Smooth muscle cell (in vitro differentiated cells): Measurements from ENCODE around the gene APC2. TPM values are rescaled to one million over a fixed set of nuclear protein-coding genes. Genes with fewer than 3 reads are reported as not detected.

Experiments used
- DNase-seq: peaks from one replicate; lab custom pipeline; 2025; ENCODE audit not compliant: unreplicated experiment; lab: John Stamatoyannopoulos, UW
- H2AFZ ChIP-seq: fragments of 200-600 bp; sonication (generic); 2 replicates; pipeline ENCODE4 v1.6.0; 2016; ENCODE audit warnings: antibody characterized with exemption, low read depth, mild to moderate bottlenecking
- H3F3A ChIP-seq: fragments of 200-600 bp; sonication (generic); 2 replicates; pipeline ENCODE4 v1.6.0; 2017; ENCODE audit warnings: antibody characterized with exemption, low read depth
- H3K27ac ChIP-seq: fragments of 200-600 bp; sonication (generic); 2 replicates; pipeline ENCODE4 v1.5.1; 2016; ENCODE audit warnings: low read depth, mild to moderate bottlenecking
- H3K27me3 ChIP-seq: fragments of 200-600 bp; sonication (generic); 2 replicates; pipeline ENCODE4 v1.6.1; 2016; ENCODE audit warnings: low read depth, mild to moderate bottlenecking
- H3K36me3 ChIP-seq: fragments of 200-600 bp; sonication (generic); 2 replicates; pipeline ENCODE4 v1.5.1; 2016; ENCODE audit warnings: low read depth
- H3K4me1 ChIP-seq: fragments of 200-600 bp; sonication (generic); 2 replicates; pipeline ENCODE4 v1.5.1; 2016; ENCODE audit warnings: low read depth
- H3K4me2 ChIP-seq: fragments of 200-600 bp; sonication (generic); 2 replicates; pipeline ENCODE4 v1.6.0; 2016; ENCODE audit warnings: mild to moderate bottlenecking
- H3K4me3 ChIP-seq: fragments of 200-600 bp; sonication (generic); 2 replicates; pipeline ENCODE4 v1.5.1; 2016; ENCODE audit warnings: mild to moderate bottlenecking
- H3K79me2 ChIP-seq: fragments of 200-600 bp; sonication (generic); 2 replicates; pipeline ENCODE4 v1.6.0; 2016; ENCODE audit warnings: low read depth, mild to moderate bottlenecking
- H3K9ac ChIP-seq: fragments of 200-600 bp; sonication (generic); 2 replicates; pipeline ENCODE4 v1.6.0; 2016; ENCODE audit warnings: low read depth
- H3K9me3 ChIP-seq: fragments of 200-600 bp; sonication (generic); replicated peaks from 2 replicates; pipeline ENCODE4 v1.5.1; 2016; ENCODE audit warnings: low read depth
- H4K20me1 ChIP-seq: fragments of 200-600 bp; sonication (generic); 2 replicates; pipeline ENCODE4 v1.6.0; 2016; ENCODE audit warnings: low read depth
- CTCF ChIP-seq: fragments of 200-600 bp; sonication (generic); IDR thresholded peaks from 2 replicates; pipeline ENCODE4 v1.5.1; 2017; ENCODE audit warnings: borderline replicate concordance, mild to moderate bottlenecking, antibody characterized with exemption; ENCODE audit not compliant: insufficient read depth, poor library complexity, severe bottlenecking
- WGBS: methylation state at CpG from one replicate; pipeline ENCODE4 v1.1.7; 2016; ENCODE audit warnings: low lambda C conversion rate; 5-methylcytosine and 5-hydroxymethylcytosine counted together
- polyA plus RNA-seq: library from polyadenylated mRNA; unstranded; fragments of >200 nt; fragmentation: Nextera tagmentation; extraction: Ambion mirVana; gene quantifications from 2 replicates; pipeline ENCODE4 v1.2.1, GENCODE V29; 2016
- total RNA-seq: library from RNA; depleted of rRNA; stranded (reverse); fragments of >200 nt; gene quantifications from 2 replicates; pipeline ENCODE4 v1.2.3, GENCODE V29; 2014

Gene APC2
- total and polyA plus RNA-seq, 2 experiments from 2014 or later: 0.18 to 0.30 TPM

- H3K4me3 ChIP-seq: no peak overlapping the region
- no peak for DNase-seq
- peak overlapping the region; percentile 52 for H3K27ac ChIP-seq
These were observed 57.3 kb downstream of the APC2 start for GRCh38 chr19:1507192-1507660.

DNA sequence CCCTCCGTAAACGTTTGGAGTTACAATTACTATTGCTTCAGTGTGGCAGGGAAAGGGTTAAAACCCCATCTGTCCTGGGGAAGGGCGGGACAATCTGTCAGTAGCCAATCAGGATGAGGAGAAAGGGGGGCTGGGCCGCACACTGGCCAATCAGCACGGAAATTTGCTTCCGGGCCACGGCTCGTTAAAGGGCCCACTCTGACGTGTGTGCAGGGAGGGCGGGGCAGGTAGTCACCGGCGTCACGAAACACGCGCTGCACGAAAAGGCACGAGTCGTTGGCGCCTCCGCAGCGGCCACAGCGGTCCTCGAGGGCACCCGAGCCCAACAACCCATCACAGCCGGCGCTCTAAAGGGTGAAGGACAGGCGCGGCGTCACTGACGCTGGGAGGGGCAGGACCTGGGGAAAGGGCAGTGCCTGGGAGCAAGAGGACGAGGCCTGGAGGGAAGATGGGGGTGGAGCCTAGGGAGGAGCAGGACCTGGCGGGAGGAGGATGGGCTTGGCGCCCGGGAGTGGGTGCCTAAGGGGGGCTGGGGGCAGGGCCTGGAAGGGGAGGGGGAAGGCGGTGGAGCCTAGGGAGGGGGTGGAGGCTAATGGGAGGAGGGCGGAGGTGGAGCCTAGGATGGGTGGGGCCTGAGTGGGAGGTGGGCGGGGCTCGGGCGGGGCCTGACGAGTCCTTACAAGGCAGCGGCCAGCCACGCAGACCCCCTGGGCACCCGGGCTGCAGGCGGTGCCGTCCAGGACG, 58.0 kb downstream of the APC2 start:
- Histone ChIP-seq H2AFZ (no peak overlapping the region), H3K27ac (peak overlapping the region; percentile 80), H3K4me3 (peak overlapping the region; percentile 58)

More at GRCh38 chr19:1507192-1507660, 57.3 kb downstream of the APC2 start:
- no peaks in the 10 kb centered on the region for H3K36me3 ChIP-seq
- no peak for TF ChIP-seq CTCF
- H3K4me2 ChIP-seq: peak overlapping the region; percentile 82
- H3K27me3 ChIP-seq: peaks cover 7% of the 10 kb centered on the region
- peaks cover 18% of the 10 kb centered on the region for H3F3A ChIP-seq
- no peaks in the 10 kb centered on the region for H3K9me3 ChIP-seq
- H2AFZ ChIP-seq: no peak overlapping the region
- WGBS: 87% methylated on average over 23 of the region's 23 CpGs
- H3K79me2 ChIP-seq: no peaks in the 10 kb centered on the region
- H3K4me1 ChIP-seq: peaks cover 20% of the 10 kb centered on the region
- no peaks in the 10 kb centered on the region for H4K20me1 ChIP-seq
- H3K9ac ChIP-seq: no peak overlapping the region

DNA sequence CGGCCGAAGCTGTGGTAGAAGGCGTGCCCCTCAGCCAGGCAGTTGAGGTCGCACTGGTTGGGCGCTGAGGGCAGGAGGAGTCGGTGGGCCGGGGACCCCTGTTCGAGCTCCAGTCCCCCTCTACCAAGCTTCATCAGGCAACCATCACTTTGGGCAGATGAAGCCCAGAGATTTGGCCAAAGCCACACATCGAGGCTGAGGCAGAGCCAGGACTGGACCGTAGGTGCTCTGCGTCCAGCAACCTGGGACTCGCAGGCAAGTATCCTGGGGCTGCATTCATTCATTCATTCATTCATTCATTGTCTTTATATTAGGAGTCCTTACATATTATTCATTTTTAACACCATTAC, 58.6 kb downstream of the APC2 start:
- Histone ChIP-seq H3K4me1 (peaks cover 14% of the 10 kb centered on the region), H3K27ac (no peak overlapping the region), H2AFZ (no peak overlapping the region), H3K4me2 (peak overlapping the region; percentile 87), H3K36me3 (no peaks in the 10 kb centered on the region), H3K79me2 (no peaks in the 10 kb centered on the region), H4K20me1 (no peaks in the 10 kb centered on the region), H3K27me3 (peaks cover under 1% of the 10 kb centered on the region), H3K4me3 (peak overlapping the region; percentile 58), H3K9ac (no peak overlapping the region), H3F3A (peaks cover 16% of the 10 kb centered on the region), H3K9me3 (no peaks in the 10 kb centered on the region)
- TF ChIP-seq CTCF: no peak
- WGBS: 41% methylated on average over 12 of the region's 12 CpGs
- DNase-seq: no peak

More for the DNA sequence above, 58.0 kb downstream of the APC2 start:
- Histone ChIP-seq H3K79me2 (no peaks in the 10 kb centered on the region), H3F3A (peaks cover 16% of the 10 kb centered on the region), H3K4me2 (peak overlapping the region; percentile 87), H4K20me1 (no peaks in the 10 kb centered on the region), H3K36me3 (no peaks in the 10 kb centered on the region), H3K4me1 (peaks cover 19% of the 10 kb centered on the region), H3K9me3 (no peaks in the 10 kb centered on the region), H3K27me3 (peaks cover 6% of the 10 kb centered on the region), H3K9ac (peak overlapping the region; percentile 54)
- WGBS: 4% methylated on average over 45 of the region's 46 CpGs
- DNase-seq: peak; percentile 75
- TF ChIP-seq CTCF: no peak
